Tibial nerve (tissue), 3 donors: ENCODE measurements around the gene MSI2.

ENCODE experiments used
- POLR2A ChIP-seq, 2 donors: fragments of 450-650 bp; IDR thresholded peaks; one replicate each; pipeline ENCODE4 v1.6.1; 2017; ENCODE audit warnings: antibody characterized with exemption in 2 of 2, mild to moderate bottlenecking in 2 of 2, moderate library complexity in 2 of 2
- TF ChIP-seq, protein P1 (sequence below), 5 experiments: fragments of 200-600 bp in 3 of 5; fragments of 450-650 bp in 2 of 5; sonication (generic) in 3 of 5; IDR thresholded peaks; one replicate each; pipeline ENCODE4 v1.5.1; 2016 to 2019; ENCODE audit warnings: antibody characterized with exemption in 5 of 5, mild to moderate bottlenecking in 3 of 5, moderate library complexity in 2 of 5

DNA sequence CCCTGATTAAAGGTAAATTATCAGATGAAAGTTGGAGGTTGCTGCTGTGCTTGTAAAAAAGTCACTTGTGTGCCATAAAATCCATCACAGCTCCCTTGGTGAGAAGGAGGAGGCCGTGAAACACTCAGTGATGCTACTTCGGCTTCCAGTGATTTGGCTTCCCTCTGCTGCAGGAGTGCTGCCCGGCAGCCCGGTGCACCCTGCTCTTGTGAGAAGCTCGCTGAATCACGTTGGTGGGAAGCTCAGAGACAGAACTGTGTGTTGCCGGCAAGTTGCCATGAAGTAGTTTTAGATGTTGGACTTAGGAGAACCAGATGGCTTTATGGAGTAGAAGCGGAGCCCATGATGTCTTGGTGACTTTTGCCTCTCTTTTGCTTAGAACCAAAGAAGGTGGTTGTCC, 33.3 kb downstream of the MSI2 start:
- TF ChIP-seq, protein P1, sequence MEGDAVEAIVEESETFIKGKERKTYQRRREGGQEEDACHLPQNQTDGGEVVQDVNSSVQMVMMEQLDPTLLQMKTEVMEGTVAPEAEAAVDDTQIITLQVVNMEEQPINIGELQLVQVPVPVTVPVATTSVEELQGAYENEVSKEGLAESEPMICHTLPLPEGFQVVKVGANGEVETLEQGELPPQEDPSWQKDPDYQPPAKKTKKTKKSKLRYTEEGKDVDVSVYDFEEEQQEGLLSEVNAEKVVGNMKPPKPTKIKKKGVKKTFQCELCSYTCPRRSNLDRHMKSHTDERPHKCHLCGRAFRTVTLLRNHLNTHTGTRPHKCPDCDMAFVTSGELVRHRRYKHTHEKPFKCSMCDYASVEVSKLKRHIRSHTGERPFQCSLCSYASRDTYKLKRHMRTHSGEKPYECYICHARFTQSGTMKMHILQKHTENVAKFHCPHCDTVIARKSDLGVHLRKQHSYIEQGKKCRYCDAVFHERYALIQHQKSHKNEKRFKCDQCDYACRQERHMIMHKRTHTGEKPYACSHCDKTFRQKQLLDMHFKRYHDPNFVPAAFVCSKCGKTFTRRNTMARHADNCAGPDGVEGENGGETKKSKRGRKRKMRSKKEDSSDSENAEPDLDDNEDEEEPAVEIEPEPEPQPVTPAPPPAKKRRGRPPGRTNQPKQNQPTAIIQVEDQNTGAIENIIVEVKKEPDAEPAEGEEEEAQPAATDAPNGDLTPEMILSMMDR (IDR thresholded peaks at IDR 0.05) = no peak
- no peak for TF ChIP-seq POLR2A (IDR thresholded peaks at IDR 0.05)
